ENCODE measurements around the gene GPR132. TPM values are rescaled to one million over a fixed set of nuclear protein-coding genes. Genes with fewer than 3 reads are reported as not detected.

Gene GPR132
- total RNA-seq, 1 donor from 2014 or later, result 7.2 TPM

- TF ChIP-seq CTCF (IDR thresholded peaks at IDR 0.05), result no peak
- no peak for ATAC-seq
- intact Hi-C loops (cut with DNase I), result no loop called here
Observed at GRCh38 chr14:105014032-105014431, 51.2 kb downstream of the GPR132 start.

GRCh38 chr14:105013150-105013785, 52.0 kb downstream of the GPR132 start:
- DNase-seq, result no peak
- Histone ChIP-seq H3K9me3 (no peaks in the 10 kb centered on the region), H3K27me3 (ENCODE audit: low read depth) (no peaks in the 10 kb centered on the region), H3K27ac (no peak overlapping the region), H3K4me1 (peaks cover 4% of the 10 kb centered on the region), H3K36me3 (peaks cover 27% of the 10 kb centered on the region), H3K4me3 (no peak overlapping the region)
- intact Hi-C loops (cut with DNase I), result no loop called here
- no peak for ATAC-seq
- no peak for TF ChIP-seq CTCF (IDR thresholded peaks at IDR 0.05)

More at GRCh38 chr14:105014032-105014431, 51.2 kb downstream of the GPR132 start:
- Histone ChIP-seq H3K4me3 (no peak overlapping the region), H3K9me3 (no peaks in the 10 kb centered on the region), H3K27me3 (ENCODE audit: low read depth) (no peaks in the 10 kb centered on the region), H3K36me3 (peaks cover 26% of the 10 kb centered on the region), H3K27ac (no peak overlapping the region), H3K4me1 (peaks cover 6% of the 10 kb centered on the region)
- no peak for DNase-seq

GRCh38 chr14:105012171-105012985, 52.9 kb downstream of the GPR132 start:
- H3K4me3 ChIP-seq, result no peak overlapping the region
- DNase-seq (no peak), ATAC-seq (peak; percentile 60 to 65)
- peak; percentile 30 for TF ChIP-seq CTCF (IDR thresholded peaks at IDR 0.05)
- H3K27ac ChIP-seq, result no peak overlapping the region
- peaks cover 4% of the 10 kb centered on the region for H3K4me1 ChIP-seq
- intact Hi-C loops (cut with DNase I), result no loop called here
- H3K9me3 ChIP-seq, result no peaks in the 10 kb centered on the region
- H3K36me3 ChIP-seq, result peaks cover 35% of the 10 kb centered on the region
- no peaks in the 10 kb centered on the region for H3K27me3 ChIP-seq (ENCODE audit: low read depth)

- Histone ChIP-seq H3K27ac (no peak overlapping the region), H3K4me3 (no peak overlapping the region), H3K36me3 (peaks cover 35% of the 10 kb centered on the region), H3K4me1 (peaks cover 4% of the 10 kb centered on the region), H3K27me3 (ENCODE audit: low read depth) (no peaks in the 10 kb centered on the region), H3K9me3 (no peaks in the 10 kb centered on the region)
- intact Hi-C loops (cut with DNase I), result no loop called here
- DNase-seq (no peak), ATAC-seq (no peak)
- TF ChIP-seq CTCF (IDR thresholded peaks at IDR 0.05), result no peak
Observed at GRCh38 chr14:105011312-105011990, 53.8 kb downstream of the GPR132 start.

GRCh38 chr14:105010891-105011291, 54.3 kb downstream of the GPR132 start:
- H3K4me1 ChIP-seq, result peaks cover 1% of the 10 kb centered on the region
- H3K27ac ChIP-seq, result no peak overlapping the region
- no peak overlapping the region for H3K4me3 ChIP-seq
- ATAC-seq, result no peak
- H3K9me3 ChIP-seq, result no peaks in the 10 kb centered on the region
- TF ChIP-seq CTCF (IDR thresholded peaks at IDR 0.05), result no peak
- no peak for DNase-seq
- H3K36me3 ChIP-seq, result peaks cover 37% of the 10 kb centered on the region
- no peaks in the 10 kb centered on the region for H3K27me3 ChIP-seq (ENCODE audit: low read depth)
- intact Hi-C loops (cut with DNase I), result no loop called here

Data from lower lobe of right lung (tissue), 2 donors.